Kidney epithelial cell (primary cell): Measurements from ENCODE around the gene TMEM234. TPM values are rescaled to one million over a fixed set of nuclear protein-coding genes. Genes with fewer than 3 reads are reported as not detected.
A peak's percentile ranks its signal among the peaks of the same experiment; 100 is the strongest.

ENCODE experiments used
- DNase-seq: peaks from one replicate; pipeline ENCODE4 v3.0.0-alpha.2; 2010; ENCODE audit warnings: low read depth
- H3K27me3 ChIP-seq: 2 replicates; pipeline ENCODE4 v1.6.0; 2011; ENCODE audit warnings: low read length; ENCODE audit not compliant: control insufficient read depth, insufficient read depth
- H3K36me3 ChIP-seq: 2 replicates; pipeline ENCODE4 v1.5.1; 2011; ENCODE audit warnings: low read length; ENCODE audit not compliant: control insufficient read depth, insufficient read depth
- H3K4me3 ChIP-seq: 2 replicates; pipeline ENCODE4 v1.5.1; 2011; ENCODE audit warnings: low read depth, mild to moderate bottlenecking, control low read depth, low read length
- CTCF ChIP-seq: IDR thresholded peaks from 2 replicates; pipeline ENCODE4 v1.5.1; 2011; ENCODE audit warnings: mild to moderate bottlenecking, moderate library complexity, low read length, control low read depth, inconsistent platforms; ENCODE audit not compliant: insufficient read depth, poor library complexity, severe bottlenecking
- total RNA-seq: library from RNA; depleted of rRNA; stranded (reverse); fragments of >200 nt; gene quantifications from 2 replicates; pipeline ENCODE4 v1.2.3, GENCODE V29; 2015

Gene TMEM234
- total RNA-seq, 1 donor from 2014 or later = 21.1 TPM

- TF ChIP-seq CTCF = no peak
- H3K36me3 ChIP-seq = no peaks in the 10 kb centered on the region
- DNase-seq = no peak
- no peak overlapping the region for H3K4me3 ChIP-seq
- H3K27me3 ChIP-seq = no peaks in the 10 kb centered on the region
Observed at GRCh38 chr1:32208469-32208868, 13.7 kb downstream of the TMEM234 start.

GRCh38 chr1:32205401-32206370, 16.5 kb downstream of the TMEM234 start, which contains the start of gene IQCC:
IQCC (plus strand) TSS chr1:32205671; CDS start chr1:32205682, 11 bp downstream.
- H3K27me3 ChIP-seq = no peaks in the 10 kb centered on the region
- peak within 1 kb of the TSS; percentile 72 for H3K4me3 ChIP-seq
- no peak for TF ChIP-seq CTCF
- DNase-seq = peak; percentile 34
- H3K36me3 ChIP-seq = no peaks in the 10 kb centered on the region

GRCh38 chr1:32204943-32205361, 17.2 kb downstream of the TMEM234 start:
- Histone ChIP-seq H3K36me3 (no peaks in the 10 kb centered on the region), H3K27me3 (no peaks in the 10 kb centered on the region), H3K4me3 (peak overlapping the region; percentile 72)
- no peak for DNase-seq
- no peak for TF ChIP-seq CTCF

- H3K4me3 ChIP-seq = peak overlapping the region; percentile 66
- no peaks in the 10 kb centered on the region for H3K36me3 ChIP-seq
- H3K27me3 ChIP-seq = no peaks in the 10 kb centered on the region
- TF ChIP-seq CTCF = peak; percentile 17
- DNase-seq = no peak
Observed at GRCh38 chr1:32201011-32201855, 20.9 kb downstream of the TMEM234 start.

GRCh38 chr1:32200226-32201010, 21.7 kb downstream of the TMEM234 start, which contains the start of gene CCDC28B:
CCDC28B (plus strand) TSS chr1:32200595; CDS start chr1:32201936, 1,341 bp downstream.
- no peak for TF ChIP-seq CTCF
- Histone ChIP-seq H3K27me3 (no peaks in the 10 kb centered on the region), H3K36me3 (no peaks in the 10 kb centered on the region), H3K4me3 (peak within 1 kb of the TSS; percentile 66)
- DNase-seq = no peak
